Fibroblast of mammary gland (primary cell): ENCODE results near the gene SLFN12.
A peak's percentile ranks its signal among the peaks of the same experiment; 100 is the strongest.

ENCODE experiments used
- DNase-seq: peaks from one replicate; pipeline ENCODE4 v3.0.0-alpha.2; 2010; ENCODE audit warnings: low read depth
- H3K4me3 ChIP-seq: 2 replicates; pipeline ENCODE4 v1.5.1; 2011; ENCODE audit warnings: low read depth, mild to moderate bottlenecking, low read length, moderate library complexity; ENCODE audit not compliant: control insufficient read depth
- TF ChIP-seq, protein P1 (sequence below): conservative IDR thresholded peaks from 2 replicates; pipeline ENCODE4 v1.5.1; 2011; ENCODE audit warnings: low read depth, low read length, inconsistent platforms; ENCODE audit not compliant: control insufficient read depth, insufficient read depth

The SLFN12 gene

DNA sequence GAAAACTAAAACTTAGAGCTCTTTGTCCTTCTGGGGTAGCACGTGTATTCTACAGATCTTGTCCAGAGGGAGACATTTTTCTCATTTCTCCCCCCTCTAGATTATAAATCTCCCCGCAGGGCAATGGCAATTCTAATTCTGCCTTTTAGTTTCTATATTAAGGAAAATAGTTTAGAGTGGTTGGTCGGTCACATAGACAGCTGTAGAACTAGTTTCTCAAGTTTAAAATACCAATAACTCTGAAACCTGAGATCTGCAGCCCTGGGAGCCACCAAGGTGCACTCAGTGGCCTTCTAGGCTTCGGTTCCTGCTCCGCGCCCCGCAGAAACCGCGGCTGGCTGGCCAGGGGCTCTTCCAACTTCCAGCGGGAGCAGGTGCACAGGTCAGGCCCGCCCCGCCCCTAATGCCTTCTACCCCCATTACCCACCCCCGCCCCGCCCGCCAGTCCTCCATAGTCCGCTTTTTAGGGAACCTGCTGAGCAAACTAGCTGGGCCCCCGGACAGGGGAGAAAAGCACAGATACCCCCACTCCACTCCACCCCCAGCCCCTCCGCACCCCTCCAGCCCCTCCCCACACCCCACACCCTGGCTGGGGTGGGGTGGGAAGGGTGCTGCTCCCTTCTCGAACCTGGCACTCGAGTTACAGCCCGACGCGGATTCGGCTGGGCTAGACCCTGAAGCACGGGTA is 59.3 kb downstream of the SLFN12 start:
- DNase-seq = peak; percentile 12
- TF ChIP-seq, protein P1, sequence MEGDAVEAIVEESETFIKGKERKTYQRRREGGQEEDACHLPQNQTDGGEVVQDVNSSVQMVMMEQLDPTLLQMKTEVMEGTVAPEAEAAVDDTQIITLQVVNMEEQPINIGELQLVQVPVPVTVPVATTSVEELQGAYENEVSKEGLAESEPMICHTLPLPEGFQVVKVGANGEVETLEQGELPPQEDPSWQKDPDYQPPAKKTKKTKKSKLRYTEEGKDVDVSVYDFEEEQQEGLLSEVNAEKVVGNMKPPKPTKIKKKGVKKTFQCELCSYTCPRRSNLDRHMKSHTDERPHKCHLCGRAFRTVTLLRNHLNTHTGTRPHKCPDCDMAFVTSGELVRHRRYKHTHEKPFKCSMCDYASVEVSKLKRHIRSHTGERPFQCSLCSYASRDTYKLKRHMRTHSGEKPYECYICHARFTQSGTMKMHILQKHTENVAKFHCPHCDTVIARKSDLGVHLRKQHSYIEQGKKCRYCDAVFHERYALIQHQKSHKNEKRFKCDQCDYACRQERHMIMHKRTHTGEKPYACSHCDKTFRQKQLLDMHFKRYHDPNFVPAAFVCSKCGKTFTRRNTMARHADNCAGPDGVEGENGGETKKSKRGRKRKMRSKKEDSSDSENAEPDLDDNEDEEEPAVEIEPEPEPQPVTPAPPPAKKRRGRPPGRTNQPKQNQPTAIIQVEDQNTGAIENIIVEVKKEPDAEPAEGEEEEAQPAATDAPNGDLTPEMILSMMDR = no peak
- H3K4me3 ChIP-seq = peak overlapping the region; percentile 82

DNA sequence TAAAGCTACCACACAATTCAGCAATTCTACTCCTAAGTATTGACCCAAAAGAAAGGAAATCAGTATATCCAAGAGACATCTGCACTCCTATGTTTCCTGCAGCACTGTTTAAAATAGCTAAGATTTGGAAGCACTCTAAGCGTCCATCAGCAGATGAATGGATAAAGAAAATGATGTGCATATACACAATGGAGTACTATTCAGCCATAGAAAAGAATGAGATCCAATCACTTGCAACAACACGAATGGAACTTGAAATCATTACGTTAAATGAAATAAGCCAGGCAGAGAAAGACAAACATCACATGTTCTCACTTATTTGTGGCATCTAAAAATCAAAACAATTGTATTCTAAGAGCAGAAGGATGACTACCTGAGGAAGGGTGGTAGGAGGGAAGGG is 60.4 kb downstream of the SLFN12 start:
- TF ChIP-seq, protein P1 = no peak
- no peak for DNase-seq
- peak overlapping the region; percentile 82 for H3K4me3 ChIP-seq

DNA sequence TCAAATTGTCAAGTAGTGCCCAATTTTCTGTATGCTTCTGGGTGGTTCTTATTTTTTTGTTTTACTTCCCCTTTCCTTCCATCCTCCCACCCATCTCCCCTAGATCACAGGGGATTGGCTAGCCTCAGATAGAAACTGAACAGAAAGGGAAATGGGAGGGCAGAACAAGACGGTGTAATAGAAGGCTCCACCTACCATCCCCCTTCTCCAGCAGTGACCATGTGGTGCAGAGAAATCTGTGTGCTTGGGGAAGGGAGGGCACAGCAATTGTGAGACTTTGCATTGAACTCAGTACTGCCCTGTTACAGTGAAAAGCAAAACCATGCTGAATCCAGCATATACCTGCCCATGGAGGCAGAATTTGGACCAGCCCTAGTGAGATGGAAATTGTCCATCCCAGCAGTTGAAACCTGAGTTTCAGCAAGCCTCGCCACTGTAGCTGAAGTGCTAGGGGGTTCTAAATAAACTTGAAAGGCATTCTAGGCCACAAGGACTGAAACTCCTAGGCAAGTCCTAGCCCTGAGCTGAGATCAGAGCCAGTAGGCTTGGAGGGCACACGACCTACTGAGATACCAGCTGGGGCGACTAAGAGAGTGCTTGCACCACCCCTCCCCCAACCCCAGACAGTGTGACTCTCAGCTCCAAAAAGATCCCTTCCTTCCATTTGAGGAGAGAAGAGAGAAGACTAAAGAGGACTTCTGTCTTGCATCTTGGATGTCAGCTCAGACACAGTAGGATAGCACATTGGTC is 64.0 kb downstream of the SLFN12 start:
- no peak overlapping the region for H3K4me3 ChIP-seq
- DNase-seq = peak; percentile 20
- TF ChIP-seq, protein P1 = no peak

DNA sequence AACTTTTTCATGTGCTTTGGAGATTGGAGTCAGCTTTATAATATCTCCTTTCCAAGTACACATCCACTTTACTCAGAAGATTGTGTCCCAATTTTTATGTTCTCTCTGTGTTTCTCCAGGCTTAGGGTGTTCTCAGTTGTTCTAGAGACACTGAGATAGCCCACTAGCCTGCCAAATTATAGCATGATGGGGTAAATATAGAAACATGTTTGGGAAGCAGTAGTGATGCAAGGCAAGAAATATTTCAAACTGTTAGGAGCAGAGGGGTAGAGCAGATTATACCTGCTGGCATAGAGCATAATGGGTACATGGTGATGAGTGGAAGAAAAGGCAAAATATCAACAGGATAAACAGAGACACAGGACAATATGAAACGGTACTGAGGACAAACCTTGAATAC is 71.3 kb downstream of the SLFN12 start:
- TF ChIP-seq, protein P1 = no peak
- DNase-seq = no peak
- no peak overlapping the region for H3K4me3 ChIP-seq
